Fibroblast of gingiva (primary cell): Measurements from ENCODE around the gene CXCL13.
A peak's percentile ranks its signal among the peaks of the same experiment; 100 is the strongest.
"Not testable (repeated sequence)": the region's sequence is repeated elsewhere in the genome, so short reads cannot be mapped to it uniquely, and the experiment has no call there.

Experiments used
- DNase-seq: peaks from one replicate; pipeline ENCODE4 v3.0.0-alpha.2; 2011; ENCODE audit warnings: low read depth

Gene CXCL13

GRCh38 chr4:77601614-77602187 lies 3.9 kb upstream of the CXCL13 start:
- DNase-seq: no peak

DNA sequence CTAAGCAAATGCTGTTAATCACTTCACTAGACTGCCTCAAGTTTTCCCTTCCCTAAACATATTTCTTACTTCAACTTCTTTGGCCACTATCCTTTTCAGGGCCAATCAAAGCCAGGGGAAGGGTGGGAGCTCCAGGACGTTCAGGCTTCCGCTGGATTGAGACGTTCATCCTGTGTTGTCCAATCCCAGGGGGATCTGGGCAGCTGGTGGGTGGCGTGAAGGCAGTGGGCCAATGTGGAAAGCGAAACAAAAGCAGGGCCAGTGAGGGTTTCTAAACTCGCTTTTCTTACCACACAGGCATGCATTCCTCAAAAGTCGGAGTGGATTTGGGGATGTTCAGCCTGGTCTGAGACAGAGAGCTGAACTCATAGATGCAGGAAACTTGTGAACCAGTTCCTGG lies 7.6 kb downstream of the CXCL13 start:
- DNase-seq: no peak

DNA sequence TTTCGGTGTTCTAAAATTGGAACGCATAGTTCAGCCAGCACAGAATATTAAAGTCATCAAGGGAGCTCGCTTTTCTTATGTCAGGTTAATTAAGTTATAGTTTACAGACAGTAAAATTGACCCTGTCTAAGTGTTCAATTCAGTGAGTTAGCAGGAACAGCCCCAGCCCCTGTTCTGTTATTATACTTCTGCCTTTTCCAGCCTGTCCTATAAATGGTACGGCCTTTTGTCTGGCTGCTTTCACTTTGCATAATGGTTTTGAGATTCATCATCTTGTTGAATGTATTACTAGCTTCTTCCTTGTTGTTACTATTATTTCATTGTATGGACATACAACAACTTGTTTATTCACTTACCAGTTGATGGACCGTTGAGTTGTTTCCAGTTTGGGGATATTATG lies 9.5 kb downstream of the CXCL13 start:
- no peak for DNase-seq

GRCh38 chr4:77617203-77617602 lies 11.6 kb downstream of the CXCL13 start:
- no peak for DNase-seq

GRCh38 chr4:77618383-77619241 lies 13.0 kb downstream of the CXCL13 start:
- peak; percentile 60 for DNase-seq

DNA sequence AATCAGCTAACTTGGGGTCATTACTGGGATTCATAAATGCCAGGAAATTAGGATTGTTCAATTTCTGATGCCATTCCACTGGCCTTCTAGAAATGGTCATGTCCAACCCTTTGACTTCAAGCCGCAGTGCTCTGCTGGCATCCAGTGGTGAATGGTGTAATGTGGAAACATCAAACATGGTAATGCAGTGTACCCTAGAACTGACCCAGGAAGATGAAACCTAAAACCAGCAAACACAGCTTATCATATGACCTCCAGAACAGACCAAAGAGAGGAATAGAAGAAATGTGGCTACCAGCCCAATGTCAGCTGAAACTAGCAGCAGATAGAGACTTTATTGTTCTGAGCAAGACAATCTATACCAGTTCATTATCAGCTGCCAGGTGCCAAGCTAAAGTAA lies 13.8 kb downstream of the CXCL13 start:
- no peak for DNase-seq

GRCh38 chr4:77621254-77621653 lies 15.6 kb downstream of the CXCL13 start:
- no peak for DNase-seq

- DNase-seq: no peak
Measured at GRCh38 chr4:77623091-77623490, 17.5 kb downstream of the CXCL13 start.

DNA sequence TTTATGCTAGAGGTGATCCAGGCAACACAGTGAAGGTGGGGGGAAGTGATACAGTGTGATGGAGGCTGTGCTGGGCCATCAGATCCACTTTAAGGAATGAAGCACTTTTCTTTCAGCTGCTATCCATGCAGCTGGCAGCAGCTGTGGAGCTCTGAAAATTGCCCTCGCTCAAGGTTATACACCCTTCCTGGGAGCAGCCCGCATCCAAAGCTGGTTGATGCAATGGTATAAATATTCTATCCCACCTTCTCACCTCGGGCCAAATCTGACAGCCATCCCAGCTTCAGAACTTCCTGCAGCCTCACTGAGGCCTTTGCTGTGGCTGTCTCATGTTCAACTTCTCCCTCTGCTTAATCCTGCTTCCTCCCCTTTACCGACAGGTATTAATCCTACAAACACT lies 18.6 kb downstream of the CXCL13 start:
- no peak for DNase-seq

DNA sequence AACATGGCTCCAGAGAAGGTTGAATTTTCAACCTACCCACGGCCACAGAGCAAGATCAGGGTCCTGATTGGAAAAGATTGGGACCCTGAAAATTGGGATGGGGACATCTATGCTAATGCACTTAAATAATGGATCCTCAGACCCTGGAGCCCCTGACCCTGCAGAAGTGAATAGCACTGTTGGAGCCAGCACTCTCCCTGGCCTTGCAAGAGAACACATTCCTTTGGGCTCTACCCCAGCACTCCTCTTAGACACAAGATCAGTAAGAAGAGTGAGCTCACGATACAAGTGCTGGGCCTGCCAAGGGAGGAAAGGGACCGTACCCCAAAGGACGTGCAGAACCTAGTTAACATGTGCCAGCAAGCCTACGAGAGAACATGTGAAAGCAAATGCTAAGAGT lies 19.9 kb downstream of the CXCL13 start:
- DNase-seq: no peak

DNA sequence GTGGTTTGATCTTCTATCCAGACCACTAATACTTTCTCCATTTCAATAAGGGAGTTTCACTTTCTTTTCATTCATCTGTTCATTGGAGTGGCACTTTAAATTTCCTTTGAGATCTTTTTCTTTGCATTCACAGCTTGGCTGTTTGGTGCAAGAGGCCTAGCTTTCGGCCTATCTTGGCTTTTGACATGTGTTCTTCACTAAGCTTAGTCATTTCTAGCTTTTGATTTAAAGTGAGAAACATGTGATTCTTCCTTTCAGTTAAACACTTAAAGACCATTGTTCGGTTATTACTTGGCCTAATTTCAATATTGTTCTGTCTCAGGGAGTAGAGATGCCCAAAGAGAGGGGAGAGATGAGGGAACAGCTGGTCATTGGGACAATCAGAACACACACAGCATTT lies 24.3 kb downstream of the CXCL13 start:
- DNase-seq: no peak

- no peak for DNase-seq
Measured at GRCh38 chr4:77631276-77631675, 25.7 kb downstream of the CXCL13 start.

DNA sequence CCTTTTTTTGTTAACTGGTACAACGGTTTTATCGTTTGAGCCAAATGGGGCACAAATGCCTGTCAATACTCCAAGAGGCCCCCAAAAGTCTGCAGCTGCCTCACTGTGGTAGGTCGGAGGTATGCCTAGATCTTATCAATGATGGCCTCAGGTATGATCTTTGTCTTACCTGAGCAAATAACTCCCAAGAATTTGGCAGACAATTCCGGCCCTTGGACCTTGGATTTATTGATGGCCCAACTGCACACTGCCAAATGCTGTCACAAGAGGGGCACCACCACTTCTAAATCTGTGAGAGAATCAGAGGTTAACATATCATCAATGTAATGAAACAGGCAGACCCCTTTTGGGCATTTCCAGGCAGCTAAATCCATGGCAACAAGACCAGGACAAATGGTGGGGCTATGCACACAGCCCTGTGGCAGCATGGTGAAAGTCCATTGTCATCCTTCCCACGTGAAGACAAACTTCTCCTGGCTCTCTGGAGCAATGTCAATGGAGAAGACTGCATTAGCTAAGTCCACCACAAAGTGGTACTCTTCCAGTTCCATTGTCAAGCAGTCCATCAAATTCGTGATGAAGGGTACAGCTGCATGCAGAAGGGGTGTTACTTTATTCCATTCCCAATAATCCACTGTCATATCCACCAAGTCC lies 28.6 kb downstream of the CXCL13 start:
- no peak for DNase-seq

DNA sequence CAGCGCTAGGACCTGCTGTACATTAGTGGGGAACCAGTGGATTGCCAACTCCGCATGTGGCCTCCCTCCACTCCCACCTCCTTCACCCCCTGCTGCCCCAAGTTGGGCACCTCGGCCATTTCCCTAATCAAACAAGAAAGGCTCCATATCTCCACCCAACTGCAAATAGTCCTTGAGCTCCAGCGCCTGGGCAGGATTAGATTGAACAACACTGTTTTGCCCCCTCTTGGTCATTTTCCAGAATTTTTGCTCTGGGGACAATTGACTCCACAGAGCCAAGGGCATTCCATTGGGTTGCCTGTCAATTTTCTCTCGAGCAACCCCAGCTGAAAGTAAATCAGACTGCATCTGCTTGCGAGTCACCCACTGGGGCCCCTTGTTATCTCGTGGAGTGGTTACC lies 29.6 kb downstream of the CXCL13 start:
- DNase-seq: no peak

DNA sequence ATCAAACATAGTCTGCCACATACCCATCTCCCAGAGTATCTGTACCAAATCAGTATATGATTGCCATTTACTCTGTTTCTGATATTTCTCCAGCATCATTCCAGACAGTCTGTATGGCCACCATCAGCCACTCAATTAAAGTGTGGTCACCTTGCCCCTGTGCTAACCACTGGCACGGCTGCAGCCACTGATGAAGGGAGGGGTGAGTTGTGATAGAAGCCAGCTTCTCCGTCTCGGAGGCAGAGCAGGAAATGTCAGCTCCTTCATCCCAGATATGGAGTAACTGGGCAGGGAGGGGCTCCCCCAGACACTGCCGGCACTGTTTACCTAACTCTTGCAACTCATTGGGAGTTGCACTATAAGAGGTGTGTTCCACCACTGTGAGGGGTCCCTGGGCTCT lies 30.3 kb downstream of the CXCL13 start:
- no peak for DNase-seq

DNA sequence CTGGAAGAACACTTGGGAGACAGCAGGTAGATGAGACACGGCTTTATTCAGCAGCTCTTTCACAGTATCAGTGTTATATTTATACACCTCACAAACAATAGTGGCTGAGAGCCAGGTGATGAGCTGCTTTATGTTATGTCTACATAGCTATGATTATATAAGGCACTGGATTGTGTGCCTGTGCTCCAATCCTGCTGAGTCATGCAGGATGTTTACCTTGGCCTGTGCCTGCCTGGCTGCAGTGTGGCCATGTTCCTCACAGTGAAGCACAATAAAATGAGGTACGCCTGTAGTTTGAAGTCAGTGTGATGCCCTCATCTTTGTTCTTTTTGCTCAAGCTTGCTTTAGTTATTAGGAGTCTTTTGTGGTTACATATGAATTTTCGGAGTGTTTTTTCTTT lies 31.3 kb downstream of the CXCL13 start:
- peak; percentile 42 for DNase-seq

- not testable (repeated sequence) for DNase-seq
Measured at GRCh38 chr4:77644069-77644468, 38.4 kb downstream of the CXCL13 start.

DNA sequence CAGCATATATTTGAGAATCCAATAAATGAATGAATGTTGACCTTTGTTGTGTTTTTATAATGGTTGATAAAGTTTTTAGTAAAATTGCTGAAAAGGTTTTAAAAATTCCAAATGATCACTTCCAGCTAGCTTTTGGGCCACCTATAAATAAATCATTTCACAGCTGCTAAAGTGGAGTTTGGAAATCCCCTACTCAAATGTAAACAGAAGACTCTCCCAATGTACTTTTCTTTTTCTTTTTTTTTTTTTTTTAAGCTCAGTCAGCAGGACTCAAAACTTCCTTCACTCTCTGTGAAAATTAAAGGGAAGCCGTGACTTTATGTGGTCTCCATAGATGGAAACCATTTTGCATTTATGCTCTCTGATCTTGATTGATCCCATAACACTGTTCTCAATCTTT lies 45.2 kb downstream of the CXCL13 start:
- no peak for DNase-seq

GRCh38 chr4:77651820-77652219 lies 46.2 kb downstream of the CXCL13 start:
- no peak for DNase-seq

GRCh38 chr4:77652237-77652897 lies 46.7 kb downstream of the CXCL13 start:
- DNase-seq: no peak

DNA sequence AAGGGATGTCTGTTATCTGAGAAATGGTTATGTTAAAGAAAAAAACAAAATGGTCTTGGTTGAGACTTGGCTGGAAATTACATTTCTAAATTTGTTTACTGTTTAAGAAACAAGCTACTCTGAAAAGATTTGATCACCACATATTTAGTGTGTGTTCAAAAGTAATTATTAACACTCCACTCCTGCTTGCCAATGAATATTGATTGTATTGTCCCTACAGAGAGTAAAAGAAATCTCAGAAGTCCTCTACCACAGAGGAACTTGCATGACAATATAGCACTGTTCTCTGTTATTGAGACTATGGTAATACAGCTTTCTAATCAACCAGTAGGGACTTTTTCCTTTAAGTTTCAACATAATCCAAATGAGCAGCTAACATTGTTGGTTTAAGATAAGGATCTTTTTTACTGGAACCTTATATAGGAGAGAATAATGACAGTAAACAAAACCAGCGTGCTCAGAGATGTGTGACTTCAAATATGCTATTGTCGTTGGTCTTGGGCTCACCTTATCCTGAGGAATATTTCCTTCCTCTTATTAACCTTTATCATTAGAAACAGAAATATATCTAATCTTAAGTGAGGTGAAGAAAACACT lies 47.6 kb downstream of the CXCL13 start:
- no peak for DNase-seq

DNA sequence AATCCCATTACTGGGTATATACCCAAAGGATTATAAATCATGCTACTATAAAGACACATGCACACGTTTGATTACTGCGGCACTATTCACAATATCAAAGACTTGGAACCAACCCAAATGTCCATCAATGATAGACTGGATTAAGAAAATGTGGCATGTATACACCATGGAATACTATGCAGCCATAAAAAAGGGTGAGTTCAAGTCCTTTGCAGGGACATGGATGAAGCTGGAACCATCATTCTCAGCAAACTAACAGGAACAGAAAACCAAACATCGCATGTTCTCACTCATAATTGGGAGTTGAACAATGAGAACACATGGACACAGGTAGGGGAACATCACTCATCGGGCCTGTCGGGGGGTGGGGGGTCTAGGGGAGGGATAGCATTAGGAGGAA lies 54.7 kb downstream of the CXCL13 start:
- not testable (repeated sequence) for DNase-seq
